Mammary epithelial cell (primary cell): ENCODE data around the gene NDRG4.

Experiments
- EZH2 ChIP-seq: IDR thresholded peaks from 2 replicates; pipeline ENCODE4 v1.6.1; 2012; ENCODE audit warnings: low read length, inconsistent platforms, borderline replicate concordance
- TF ChIP-seq, protein P1 (sequence below), 2 donors: IDR thresholded peaks in 1 of 2; conservative IDR thresholded peaks in 1 of 2; 2 replicates each; pipeline ENCODE4 v1.5.1; 2011 to 2012; ENCODE audit warnings: inconsistent platforms in 2 of 2, low read length in 2 of 2, mild to moderate bottlenecking in 2 of 2, control low read depth in 1 of 2, low read depth in 1 of 2; ENCODE audit not compliant: insufficient read depth in 1 of 2; ENCODE audit errors: extremely low read depth in 1 of 2

- TF ChIP-seq, protein P1, sequence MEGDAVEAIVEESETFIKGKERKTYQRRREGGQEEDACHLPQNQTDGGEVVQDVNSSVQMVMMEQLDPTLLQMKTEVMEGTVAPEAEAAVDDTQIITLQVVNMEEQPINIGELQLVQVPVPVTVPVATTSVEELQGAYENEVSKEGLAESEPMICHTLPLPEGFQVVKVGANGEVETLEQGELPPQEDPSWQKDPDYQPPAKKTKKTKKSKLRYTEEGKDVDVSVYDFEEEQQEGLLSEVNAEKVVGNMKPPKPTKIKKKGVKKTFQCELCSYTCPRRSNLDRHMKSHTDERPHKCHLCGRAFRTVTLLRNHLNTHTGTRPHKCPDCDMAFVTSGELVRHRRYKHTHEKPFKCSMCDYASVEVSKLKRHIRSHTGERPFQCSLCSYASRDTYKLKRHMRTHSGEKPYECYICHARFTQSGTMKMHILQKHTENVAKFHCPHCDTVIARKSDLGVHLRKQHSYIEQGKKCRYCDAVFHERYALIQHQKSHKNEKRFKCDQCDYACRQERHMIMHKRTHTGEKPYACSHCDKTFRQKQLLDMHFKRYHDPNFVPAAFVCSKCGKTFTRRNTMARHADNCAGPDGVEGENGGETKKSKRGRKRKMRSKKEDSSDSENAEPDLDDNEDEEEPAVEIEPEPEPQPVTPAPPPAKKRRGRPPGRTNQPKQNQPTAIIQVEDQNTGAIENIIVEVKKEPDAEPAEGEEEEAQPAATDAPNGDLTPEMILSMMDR (conservative IDR thresholded peaks at IDR 0.05 in 1 of 2, IDR thresholded peaks at IDR 0.05 in 1 of 2; ENCODE audit: extremely low read depth in 1 of 2, insufficient read depth in 1 of 2, low read depth in 1 of 2, low read length in 2 of 2) = no peak
- TF ChIP-seq EZH2 = no peak
Observed at GRCh38 chr16:58472827-58473226, 27.1 kb upstream of the NDRG4 start.
